HG03565 (cell line): ENCODE results near the gene CMTR1.
A peak's percentile ranks its signal among the peaks of the same experiment; 100 is the strongest.
"Not testable (repeated sequence)": the region's sequence is repeated elsewhere in the genome, so short reads cannot be mapped to it uniquely, and the experiment has no call there.

Experiments used
- ATAC-seq: cut with Tn5 transposase; IDR thresholded peaks from one replicate; pipeline ENCODE4 v1.9.1; 2021; ENCODE audit warnings: mild to moderate bottlenecking, moderate library complexity; ENCODE audit not compliant: unreplicated experiment

The CMTR1 gene

DNA sequence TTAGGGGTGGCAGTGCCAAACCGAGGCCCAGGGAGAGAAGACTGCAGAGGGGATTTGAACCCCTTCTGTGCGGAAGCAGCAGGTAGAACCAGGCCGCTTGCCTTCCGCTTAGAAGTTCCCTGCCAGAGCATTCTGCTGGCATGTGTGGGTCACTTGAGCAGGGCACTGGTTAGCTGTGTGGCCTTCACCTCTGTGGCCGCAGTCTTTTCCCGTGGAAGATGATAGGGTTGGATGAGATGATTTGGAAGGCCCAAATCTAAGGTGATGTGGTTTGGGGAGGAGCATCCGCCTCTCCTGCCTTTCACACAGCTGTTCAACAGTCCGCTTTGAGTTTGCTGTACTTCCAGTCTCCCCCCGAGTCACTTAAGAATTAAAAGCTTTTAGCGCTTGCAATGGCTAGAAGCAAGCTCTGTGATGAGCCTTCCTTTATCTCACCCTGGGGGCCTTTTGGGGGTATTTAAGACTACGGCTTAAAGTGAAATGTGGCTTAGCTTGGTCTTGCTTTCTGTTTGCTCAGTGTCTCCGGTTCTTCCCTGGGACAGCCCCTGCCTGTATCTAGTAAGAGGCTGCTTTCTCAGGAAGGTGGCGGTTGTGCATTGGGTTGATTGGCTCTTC is 743 bp downstream of the CMTR1 start:
- peak; percentile 19 for ATAC-seq

DNA sequence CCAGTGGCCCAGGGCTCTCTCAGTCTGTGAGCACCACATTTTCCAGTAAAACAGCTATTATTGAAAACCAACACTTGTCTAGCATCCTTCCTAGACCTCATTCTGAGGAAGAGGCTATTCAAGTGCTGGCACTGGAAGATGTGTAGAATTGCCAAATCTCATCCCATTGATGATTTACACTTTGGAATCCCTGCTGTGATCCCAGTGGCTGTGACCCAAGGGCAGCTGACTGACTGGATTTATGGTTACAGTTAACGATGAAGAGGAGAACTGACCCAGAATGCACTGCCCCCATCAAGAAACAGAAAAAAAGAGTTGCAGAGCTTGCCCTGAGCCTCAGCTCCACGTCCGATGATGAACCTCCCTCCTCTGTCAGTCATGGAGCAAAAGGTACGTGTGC is 2.4 kb downstream of the CMTR1 start:
- ATAC-seq = no peak

DNA sequence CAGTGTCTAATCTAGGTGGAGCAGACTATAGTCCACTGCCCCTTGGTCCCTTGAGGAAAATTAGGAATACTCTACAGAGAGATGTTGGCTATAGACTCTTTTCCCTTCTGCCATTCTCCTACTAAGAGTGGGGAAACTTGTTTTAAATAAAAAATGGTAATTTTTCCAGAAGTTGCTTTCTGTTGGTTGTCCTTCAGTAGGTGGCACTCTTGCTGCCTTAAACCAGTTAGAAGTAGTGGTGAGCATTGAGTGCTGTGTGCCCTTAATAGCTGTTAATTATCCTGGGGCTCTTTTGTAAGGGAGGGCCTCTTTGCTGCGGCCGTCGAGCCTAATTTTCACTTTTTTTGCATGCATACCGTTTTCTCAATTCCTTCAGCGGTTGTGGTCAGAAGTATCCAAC is 2.8 kb downstream of the CMTR1 start:
- ATAC-seq = no peak

DNA sequence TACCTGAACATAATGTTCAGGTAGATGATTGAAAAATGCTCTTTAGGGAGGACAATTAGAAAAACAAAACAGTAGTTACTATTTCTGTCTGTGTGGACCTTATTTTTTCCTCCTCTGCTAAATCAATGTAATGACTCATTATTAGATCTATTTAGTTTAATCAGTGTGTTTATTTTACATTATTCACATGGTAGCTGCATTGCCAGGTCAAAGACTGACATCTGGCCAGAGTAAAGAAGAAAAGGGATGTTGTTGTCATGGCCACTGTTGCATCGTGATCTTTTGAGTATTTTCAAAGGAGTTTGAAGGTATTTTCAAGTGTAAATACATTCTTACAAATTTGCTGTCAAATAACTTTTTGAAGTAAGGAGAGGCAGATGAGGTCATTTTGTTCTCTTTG is 5.9 kb downstream of the CMTR1 start:
- no peak for ATAC-seq

DNA sequence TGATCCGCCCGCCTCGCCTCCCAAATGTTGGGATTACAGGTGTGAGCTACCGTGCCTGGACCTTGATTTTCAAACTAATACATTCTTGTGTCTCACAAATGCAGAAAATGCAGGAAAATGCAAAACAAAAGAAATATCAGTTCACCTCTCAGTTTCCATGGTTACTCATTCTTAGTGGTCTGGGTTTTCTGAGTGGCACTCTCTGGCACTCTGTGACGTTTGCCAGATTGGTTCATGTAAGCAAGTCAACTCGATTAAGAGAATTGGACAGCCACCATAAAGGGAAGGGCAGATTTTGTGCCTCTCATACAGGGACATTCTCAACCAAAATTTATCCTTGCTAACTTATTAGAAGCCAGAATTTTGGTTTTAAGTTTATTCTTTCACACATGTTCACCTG is 8.6 kb downstream of the CMTR1 start:
- no peak for ATAC-seq

DNA sequence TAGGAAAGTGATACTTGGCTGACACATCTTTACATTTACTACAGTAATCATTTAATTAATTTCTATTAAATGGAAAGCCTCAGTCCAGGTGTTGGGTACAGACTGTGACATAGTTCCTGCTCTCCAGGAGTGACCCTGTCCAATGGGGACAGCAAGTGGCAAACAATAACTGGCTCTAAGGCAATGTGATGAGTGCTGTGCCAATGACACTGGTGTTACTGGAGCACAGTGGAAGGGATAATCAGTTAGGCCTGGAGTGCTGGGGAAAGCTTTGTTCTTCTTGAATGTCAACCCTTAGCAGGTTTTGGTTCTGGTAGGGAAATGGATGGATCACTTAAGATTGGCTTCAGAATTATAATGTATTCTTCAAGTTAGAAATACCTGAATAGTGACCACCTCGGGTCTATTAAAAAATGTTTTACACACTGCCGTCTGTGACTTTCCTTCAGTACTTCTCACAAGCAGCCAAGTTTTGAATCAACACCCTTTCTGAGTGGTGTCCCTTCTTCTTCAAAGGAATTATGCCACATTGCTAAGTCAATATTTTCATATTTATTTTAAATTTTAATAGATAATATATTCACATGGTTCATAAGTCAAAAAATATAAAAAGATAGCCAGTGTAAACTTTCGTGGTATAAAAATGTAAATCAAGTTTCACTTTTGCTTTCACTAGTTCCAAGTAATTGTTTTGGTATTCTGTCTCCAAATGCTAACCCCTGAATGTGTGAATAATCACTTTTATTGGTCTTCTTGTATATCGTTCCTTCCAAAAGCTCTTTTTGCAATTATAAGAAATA is 9.6 kb downstream of the CMTR1 start:
- ATAC-seq = no peak

DNA sequence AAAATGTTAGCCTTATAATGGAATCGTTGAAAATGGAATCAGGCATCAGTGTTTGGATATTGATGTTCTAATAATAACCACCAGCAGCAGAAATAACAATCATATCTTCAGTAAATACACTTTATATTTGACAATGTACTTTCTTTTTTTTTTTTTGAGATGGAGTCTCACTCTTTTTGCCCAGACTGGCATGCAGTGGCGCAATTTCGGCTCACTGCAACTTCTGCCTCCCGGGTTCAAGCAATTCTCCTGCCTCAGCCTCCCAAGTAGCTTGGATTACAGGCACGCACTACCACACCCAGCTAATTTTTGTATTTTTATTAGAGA is 10.2 kb downstream of the CMTR1 start:
- ATAC-seq = not testable (repeated sequence)

DNA sequence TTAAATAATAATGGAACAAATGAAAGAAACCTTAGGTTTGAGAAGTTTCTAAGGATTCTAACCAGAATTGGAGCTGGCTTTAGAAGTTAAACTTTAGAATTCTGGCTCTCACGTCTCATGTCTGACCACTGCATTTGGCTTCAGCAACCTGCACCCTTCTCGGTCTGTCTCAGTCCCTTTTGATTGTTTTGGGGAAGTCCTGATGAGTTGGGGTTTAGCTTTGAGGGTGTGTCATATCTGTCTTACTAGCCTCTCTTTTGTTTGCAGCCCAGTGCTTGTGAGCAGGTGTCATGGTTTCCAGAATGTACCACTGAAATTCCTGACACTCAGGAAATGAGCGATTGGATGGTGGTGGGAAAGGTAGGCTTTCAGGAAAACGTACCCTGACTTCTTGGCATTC is 17.0 kb downstream of the CMTR1 start:
- no peak for ATAC-seq

DNA sequence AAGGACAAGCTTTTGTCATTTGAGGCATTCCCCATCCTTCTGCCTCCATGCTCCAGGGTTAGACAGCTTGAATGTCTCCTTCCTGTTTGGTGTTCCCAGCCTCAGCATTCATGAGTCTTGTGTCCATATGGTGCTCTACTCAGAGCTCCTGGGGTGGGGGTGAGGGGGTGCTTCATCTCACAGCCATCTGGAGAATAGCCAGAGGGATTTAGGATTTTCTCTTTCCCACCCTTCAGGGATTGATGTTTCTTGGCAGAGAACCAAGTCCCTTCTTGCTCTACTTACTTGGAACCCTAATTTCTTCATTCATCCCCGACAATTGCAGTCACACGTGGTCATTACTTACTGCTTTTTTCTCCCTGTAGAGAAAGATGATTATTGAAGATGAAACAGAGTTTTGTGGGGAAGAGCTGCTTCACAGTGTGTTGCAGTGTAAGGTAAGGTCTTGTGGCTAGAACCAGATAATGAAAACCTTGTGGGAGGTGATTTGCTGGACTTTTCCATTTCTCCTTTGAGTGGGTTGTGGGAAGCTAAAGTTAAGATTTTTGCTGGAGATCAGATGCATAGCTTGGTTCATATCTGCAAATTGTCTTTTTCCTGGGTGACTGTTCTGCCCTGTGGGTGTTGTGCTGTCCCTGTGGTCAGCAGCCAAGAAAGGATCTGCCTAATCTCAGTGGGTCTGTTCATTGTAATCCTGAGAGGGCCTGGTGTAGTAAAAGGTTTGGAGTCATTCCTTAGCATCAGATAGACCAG is 18.6 kb downstream of the CMTR1 start:
- ATAC-seq = no peak

DNA sequence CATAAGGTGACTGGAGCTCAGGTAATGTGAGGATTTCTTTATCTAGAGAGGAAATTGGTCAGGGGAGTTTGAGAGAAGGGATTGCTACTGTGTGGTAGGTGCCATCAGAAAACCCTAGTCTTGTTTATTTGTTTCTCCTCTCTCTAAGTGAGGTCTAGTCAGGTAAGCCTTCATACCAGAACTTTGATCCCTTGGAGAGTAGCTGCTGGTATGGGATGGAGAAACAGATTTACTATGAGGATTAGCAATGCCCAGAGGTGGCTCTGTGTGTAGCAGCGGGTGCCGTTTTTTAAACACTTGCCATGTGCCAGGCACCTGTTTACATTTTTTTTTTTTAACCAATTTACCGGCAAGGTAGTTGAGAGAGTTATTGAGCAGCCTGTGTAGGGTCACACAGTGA is 19.5 kb downstream of the CMTR1 start:
- ATAC-seq = no peak

DNA sequence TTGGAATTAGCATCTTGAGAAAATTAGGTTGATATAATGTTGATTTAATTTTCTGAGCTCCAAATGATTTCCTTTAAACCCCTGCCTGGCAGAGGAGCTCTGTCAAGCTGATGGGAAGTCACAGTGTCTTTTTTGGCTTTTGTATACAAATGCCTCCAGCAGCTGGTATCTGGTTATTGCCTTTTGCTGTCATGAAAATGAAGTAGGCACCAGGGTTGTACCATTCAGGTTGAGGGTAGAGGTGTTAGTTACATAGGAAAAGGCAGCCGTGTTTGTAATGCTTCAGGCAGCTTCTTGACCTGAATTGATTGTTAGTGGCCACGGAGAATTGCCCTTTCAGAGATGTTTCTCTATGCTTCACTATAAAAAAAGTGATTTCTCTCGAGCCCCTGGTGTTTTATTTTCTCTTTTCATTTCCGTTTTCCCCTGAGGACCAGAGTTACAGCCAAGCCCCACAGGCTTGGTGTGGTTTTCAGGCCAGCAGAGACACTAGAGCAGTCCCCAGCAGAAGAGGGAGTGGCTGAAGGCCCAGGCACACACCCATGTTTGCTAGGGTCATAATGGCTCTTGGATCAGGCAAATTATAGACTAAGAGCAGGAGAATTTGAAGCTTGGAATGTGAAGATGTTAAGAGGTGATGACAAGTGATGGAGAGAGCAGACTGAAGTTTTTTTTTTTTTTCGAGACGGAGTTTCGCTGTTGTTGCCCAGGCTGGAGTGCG is 21.6 kb downstream of the CMTR1 start:
- no peak for ATAC-seq

DNA sequence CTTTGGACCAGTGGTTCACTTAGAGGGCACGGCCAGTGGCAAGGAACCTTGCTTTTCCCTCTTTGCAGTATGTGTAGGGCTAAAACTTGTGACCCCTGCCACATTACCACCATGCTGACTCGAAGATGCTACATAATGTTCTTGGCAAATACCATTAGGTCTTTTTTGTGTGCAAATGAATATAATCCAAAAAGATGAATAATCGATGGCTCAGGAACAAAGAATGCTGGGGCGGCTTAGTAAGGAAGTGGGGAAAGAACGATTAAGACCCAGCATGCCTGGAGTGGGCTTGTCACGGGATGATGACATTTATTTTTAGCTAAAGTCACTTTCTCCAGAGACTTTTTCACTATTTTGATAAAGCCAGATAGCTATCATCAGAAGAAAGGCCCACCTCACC is 23.1 kb downstream of the CMTR1 start:
- ATAC-seq = no peak

DNA sequence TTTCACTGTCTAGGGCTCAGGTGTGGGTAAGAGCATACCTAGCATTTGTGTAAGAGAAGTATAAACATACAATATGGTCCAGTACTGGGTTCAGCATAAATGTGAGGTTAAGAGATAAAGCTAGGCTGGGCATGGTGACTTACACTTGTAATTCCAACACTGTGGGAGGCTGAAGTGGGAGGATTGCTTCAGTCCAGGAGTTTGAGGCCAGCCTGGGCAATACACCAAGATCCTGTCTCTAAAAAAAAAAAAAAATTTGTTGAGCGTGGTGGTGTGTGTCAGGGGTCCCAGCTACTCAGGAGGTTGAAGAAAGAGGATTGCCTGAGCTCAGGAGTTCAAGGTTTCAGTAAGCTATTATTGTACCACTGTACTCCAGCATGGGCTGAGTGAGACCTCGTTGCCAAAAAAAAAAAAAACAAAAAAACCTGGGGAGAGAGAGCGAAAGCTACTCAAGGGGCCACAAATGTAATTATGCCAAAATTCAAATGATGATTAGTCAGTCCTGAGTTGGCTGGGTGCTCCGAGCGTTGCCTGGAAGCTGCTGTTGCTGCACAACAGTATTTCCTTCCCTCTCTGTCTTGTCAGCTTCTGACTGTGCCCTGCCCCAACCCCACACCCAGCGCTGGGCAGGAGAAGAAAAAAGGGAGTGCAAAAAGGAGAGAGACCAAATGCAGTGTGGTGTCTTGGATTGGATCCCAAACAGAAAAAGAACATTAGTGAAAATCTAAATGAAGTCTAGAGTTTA is 24.0 kb downstream of the CMTR1 start:
- ATAC-seq = no peak

DNA sequence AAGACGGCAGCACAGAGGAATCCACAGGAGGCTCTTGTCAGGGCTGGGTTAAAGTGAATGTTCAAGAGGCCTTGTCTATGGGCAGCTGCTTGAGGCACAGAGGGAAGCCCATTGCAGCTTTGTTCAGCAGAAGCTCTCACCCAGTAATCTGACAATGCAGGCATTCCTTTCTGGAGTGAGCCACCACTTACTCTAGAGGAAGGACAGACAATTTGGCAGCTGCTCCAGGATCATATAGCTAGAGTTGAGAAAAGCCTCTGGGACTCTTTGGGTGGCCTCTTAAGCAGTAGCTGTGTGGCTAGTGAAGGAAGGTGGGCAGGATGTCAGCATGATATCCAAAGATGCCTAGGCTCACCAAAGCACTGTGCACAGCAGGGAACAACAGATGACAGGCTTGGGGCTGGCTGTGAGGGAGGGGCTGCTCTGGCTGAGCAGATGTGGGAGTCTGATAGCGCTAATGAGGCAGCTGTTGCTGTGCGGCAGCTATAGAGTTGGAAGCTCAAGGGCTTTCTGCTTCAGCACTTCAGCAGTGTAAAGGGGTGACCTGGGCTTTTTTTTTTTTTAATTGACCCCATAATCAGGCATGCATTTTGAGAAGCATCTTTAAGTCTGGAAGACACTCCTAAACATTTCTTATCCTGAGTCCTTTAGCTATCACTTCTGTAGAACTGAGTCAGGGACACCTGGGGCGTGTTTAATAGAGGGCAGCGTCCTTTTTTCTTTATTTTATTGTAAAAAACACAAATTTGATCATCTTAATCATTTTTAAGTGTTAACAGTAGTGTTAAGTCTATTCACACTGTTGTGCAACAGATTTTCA is 27.2 kb downstream of the CMTR1 start:
- ATAC-seq = no peak

DNA sequence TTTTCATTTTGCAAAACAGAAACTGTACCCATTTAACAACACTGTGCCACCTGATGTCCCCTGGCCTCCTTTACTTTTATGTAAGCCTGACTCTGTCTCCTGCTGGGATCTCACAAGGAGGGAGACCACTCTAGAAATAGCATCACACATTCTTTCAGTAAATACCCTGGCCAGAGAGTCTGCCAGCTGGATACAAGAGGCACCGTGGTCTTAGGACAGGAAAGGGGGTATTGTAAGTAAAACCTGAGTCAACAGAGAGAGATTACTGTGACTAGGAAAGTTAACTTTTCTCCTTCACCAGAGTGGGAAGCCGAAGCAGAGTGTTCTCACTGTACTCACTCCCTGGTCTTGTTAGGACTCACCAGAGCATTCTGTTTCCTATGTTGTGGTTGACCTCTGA is 27.8 kb downstream of the CMTR1 start:
- ATAC-seq = no peak

DNA sequence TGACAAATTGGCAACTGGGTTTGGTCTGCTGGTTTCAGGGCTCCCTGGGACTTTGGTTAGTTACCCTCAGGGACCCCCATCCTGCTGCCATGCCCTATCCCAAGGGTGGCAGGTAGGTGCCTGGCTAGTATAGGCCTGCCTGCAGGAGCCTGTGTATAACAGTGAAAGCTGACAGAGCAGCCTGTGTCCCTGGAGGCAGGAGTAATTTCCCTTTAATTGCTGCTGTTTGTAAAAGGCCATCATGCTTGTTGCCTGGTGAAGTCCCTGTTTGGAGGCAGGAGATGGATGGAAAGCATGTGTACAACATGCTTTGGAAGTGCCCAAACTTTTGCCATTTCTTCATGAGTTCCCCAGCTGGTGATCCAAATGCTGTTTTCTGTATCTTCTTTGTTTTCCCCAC is 30.1 kb downstream of the CMTR1 start:
- ATAC-seq = no peak

DNA sequence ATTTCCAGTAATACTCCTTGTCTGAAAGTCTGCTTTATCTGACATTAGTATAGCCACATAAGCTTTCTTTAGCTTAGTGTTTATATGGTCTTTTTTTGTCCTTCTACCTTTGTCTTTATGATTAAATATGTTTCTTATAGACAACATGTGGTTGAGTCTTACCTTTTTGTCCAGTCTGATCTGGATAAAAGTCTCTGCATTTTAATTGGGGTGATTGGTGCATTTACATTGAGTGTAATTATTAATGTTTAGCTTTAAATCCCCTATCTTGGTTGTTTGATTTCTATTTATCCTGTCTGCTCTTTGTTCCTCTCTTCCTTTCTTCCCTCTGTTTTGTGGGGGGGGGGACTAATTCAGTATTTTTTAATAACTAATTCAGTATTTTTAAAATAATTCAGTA is 34.7 kb downstream of the CMTR1 start:
- ATAC-seq = no peak

DNA sequence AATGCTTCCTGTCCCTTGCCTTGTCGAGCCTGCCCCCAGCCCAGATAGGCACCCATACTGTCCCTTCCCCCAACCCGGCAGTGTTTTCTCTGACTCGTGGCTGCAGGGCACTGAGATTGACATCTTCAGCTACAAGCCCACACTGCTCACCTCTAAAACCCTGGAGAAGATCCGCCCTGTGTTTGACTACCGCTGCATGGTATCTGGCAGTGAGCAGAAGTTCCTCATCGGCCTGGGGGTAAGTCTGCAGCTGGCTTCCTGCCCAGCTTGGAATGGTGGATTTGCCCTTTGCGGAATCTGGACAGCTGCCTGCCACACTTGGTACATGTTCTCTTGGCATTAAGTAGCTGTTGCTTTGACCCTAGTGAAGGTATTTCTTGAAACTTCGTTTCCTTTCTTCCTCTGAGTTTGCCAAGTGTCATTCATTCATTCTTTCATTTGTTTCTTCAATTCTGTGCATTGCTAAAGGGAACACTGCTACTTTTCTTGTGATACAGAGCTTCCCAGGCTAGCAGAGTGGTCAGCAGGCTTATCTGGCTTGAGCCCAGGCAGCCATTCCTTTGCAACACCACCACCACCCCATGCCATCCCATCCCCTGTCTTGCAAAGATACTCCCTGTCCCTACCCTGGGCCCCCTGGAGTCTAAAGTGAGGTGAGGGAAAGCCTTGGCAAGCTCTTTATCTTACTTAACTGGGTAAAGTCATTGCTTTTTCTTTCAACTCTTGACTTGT is 40.5 kb downstream of the CMTR1 start:
- no peak for ATAC-seq

DNA sequence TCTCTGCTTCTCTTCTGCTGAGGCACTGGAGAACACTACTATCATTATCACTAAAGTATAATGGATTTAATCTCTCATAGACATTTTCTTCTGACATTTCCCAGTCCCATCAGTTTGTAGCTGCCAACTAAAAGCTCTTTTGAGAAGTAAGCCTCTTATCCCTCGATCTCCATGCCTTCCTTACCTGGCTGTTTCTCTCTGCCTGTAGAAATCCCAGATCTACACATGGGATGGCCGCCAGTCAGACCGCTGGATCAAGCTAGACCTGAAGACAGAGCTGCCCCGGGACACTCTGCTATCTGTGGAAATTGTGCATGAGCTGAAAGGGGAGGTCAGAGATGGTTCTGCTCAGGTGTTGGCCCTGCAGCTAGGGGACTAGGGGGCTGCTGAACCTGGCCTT is 41.3 kb downstream of the CMTR1 start:
- ATAC-seq = no peak
